Epidermal melanocyte (primary cell): ENCODE measurements around the gene ERMN.
A peak's percentile ranks its signal among the peaks of the same experiment; 100 is the strongest.

Source experiments
- DNase-seq: peaks from one replicate; pipeline ENCODE4 v3.0.0; 2011; ENCODE audit warnings: low spot score; ENCODE audit not compliant: insufficient read length

The ERMN gene

GRCh38 chr2:157333304-157334047 lies 7.9 kb upstream of the ERMN start:
- DNase-seq = no peak

- DNase-seq = no peak
These were observed 3.9 kb upstream of the ERMN start for GRCh38 chr2:157329524-157329923.

- DNase-seq = peak; percentile 47
These were observed 2.2 kb upstream of the ERMN start for GRCh38 chr2:157327621-157328500.

- DNase-seq = no peak
These were observed 1.6 kb upstream of the ERMN start for GRCh38 chr2:157327200-157327599.

- DNase-seq = no peak
These were observed 1.1 kb upstream of the ERMN start for GRCh38 chr2:157326698-157327097.

GRCh38 chr2:157324331-157324843 lies 1.2 kb downstream of the ERMN start:
- no peak for DNase-seq

- no peak for DNase-seq
These were observed 3.2 kb downstream of the ERMN start for GRCh38 chr2:157322432-157322831.

- no peak for DNase-seq
These were observed 4.2 kb downstream of the ERMN start for GRCh38 chr2:157321466-157321865.

- DNase-seq = no peak
These were observed 5.2 kb downstream of the ERMN start for GRCh38 chr2:157320409-157320808.

- DNase-seq = no peak
These were observed 5.8 kb downstream of the ERMN start for GRCh38 chr2:157319795-157320194.

- no peak for DNase-seq
These were observed 6.7 kb downstream of the ERMN start for GRCh38 chr2:157318884-157319283.

GRCh38 chr2:157315901-157316300 lies 9.7 kb downstream of the ERMN start:
- DNase-seq = no peak

- DNase-seq = no peak
These were observed 12.6 kb downstream of the ERMN start for GRCh38 chr2:157312866-157313486.

GRCh38 chr2:157311706-157312105 lies 13.9 kb downstream of the ERMN start:
- DNase-seq = no peak

- no peak for DNase-seq
These were observed 15.7 kb downstream of the ERMN start for GRCh38 chr2:157309878-157310277.

- DNase-seq = no peak
These were observed 18.6 kb downstream of the ERMN start for GRCh38 chr2:157307021-157307420.

- no peak for DNase-seq
These were observed 19.9 kb downstream of the ERMN start for GRCh38 chr2:157305723-157306110.

- no peak for DNase-seq
These were observed 20.6 kb downstream of the ERMN start for GRCh38 chr2:157304811-157305722.

GRCh38 chr2:157303612-157304011 lies 22.0 kb downstream of the ERMN start:
- DNase-seq = no peak

GRCh38 chr2:157302492-157303099 lies 23.0 kb downstream of the ERMN start:
- DNase-seq = peak; percentile 33
